Measurements from ENCODE around the gene TMOD1.
A peak's percentile ranks its signal among the peaks of the same experiment; 100 is the strongest.
"Not testable (repeated sequence)": the region's sequence is repeated elsewhere in the genome, so short reads cannot be mapped to it uniquely, and the experiment has no call there.

TMOD1 gene

DNA sequence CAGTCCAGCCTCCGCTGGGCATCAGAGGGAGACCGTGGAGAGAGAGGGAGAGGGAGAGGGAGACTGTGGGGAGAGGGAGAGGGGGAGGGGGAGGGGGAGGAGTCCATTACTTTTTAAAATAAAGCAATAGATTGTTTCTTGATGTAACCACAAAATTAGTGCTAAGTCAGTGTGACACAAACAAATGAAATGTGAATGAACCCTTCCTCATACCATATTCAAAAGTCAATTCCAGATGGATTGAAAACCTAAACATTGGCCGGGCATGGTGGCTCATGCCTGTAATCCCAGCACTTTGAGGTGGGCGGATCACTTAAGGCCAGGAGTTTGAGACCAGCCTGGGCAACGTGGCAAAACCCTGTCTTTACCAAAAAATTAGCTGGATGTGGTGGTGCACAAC lies 2.6 kb upstream of the TMOD1 start:
- not testable (repeated sequence) for DNase-seq (ENCODE audit: low spot score)

DNA sequence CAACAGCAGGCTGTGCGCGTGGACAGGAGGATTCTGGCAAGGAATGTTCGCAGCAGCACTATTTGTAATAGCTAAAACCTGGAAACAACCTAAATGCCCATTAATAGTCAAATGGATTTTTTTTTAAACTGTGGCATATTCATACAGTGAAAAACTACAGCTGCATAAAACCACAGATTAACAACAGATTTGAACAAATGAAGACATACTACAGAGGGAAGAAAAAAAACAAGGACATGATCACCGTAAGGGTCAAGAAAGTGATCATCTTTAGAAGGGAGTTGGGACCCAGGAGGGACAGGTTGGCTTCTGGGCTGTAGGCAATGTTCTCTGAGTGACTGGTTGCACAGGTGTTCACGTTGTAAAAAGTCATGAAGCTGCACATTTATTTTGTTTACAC lies 1.2 kb upstream of the TMOD1 start:
- no peak for DNase-seq (ENCODE audit: low spot score)

DNA sequence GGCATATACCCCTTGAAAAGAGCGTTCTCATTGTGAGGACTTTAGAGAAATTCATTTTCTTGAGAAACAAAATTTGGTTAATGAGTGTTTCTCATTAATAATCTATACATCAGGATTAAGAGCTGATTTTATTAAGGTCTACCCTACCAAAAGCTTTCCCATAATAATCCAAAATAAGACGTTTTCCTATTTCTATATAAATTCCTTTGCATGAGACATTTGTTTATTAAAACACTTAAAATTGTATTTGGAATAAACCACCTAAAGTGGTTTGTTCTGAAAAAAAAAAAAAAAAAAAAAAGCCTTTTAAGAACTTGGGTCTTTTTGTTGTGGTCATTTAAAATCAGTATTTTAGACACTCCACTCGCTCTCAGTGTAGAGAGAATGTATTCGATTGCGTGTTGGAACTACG lies 695 bp upstream of the TMOD1 start:
- no peak for DNase-seq (ENCODE audit: low spot score)

DNA sequence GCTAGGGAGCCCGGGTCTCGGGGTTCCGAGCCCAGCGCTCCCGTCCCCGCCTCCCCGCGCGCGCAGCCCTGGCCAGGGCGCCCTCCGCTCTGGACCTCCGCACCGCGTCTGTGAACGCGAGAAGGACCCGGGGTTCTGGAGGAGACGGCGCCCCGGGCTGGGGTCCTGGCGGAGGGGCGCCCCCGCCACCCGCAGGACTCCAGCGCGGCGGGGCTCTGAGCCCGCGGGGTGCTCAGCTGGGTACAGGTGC lies 431 bp downstream of the TMOD1 start:
- no peak for DNase-seq (ENCODE audit: low spot score)

DNA sequence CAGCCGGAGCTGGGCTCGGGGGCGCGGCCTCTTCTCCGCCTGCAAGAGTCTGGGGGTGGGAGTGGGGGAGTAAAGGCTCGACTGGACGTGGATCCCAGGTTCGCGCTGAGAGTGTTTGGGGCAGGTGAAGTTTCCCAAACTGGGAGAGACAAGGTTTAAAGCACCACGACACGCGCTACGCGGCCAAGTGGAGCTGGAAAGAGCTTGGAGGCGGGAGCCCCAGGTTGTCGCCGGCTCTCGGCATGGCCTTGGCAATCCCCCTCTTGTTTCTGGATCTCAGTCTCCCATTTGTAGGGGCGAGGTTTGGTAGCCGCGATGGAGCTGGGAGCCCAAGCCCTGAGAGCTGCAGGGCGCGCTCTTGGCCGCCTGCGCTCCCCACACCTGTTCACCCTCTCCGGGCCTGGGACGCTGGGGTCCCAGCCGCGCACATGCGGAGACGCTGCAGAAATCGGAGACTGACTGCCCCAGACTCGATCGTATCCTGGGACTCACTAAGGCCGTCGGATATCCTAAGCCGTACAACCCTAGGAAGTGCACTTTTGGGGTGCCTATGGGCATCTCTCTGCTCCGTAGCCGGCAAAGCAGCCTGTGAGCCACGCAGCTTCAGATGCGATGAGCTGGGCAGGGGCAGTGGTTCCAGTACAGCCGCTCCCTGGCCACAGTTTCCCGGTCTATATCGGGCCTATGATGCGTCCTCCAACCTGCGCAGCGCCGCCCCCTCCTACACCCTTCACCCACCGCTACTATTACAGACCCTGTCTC lies 937 bp downstream of the TMOD1 start:
- no peak for DNase-seq (ENCODE audit: low spot score)

DNA sequence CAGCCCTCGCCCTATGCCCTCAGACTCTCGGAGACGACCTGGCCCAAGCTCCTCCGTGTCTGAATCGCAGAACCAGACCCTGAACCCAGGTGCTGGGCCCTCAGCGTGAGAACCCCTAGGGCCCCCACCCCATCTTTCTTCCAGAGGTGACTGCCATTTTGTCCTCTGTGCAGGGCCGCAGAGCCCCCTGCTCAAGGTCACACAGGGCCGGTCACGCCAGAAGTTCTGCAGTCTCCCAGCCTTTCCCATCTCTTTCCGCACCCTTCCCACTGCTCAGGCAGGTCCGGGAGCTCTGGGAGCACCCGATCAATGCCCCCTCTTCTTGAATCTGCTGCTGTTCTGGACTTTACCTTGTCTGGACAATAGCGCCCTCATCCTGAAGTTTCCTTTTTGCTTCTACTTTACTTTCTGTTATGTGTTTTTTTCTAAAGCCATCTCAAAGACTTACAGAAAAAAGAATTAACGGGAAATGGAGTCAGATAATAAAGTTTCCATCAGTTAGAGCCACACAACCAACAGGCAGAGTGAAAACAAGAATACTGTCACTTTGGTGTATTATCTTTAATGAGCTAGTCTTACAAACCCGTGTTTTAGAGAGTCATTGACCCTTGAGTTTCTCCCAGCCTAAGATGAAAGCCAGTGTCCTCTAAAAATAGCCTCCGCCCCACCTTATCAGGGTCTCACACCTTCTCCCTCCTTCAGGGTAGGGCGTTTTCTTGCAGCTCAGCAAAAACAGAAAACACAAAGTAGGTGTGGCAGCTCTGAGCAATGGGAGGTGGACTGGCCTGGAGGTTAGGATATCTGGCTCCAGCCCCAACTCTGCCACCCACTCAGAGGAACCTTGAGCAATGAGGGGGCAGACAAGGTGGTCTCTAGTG lies 1.8 kb downstream of the TMOD1 start:
- DNase-seq (ENCODE audit: low spot score), result no peak

DNA sequence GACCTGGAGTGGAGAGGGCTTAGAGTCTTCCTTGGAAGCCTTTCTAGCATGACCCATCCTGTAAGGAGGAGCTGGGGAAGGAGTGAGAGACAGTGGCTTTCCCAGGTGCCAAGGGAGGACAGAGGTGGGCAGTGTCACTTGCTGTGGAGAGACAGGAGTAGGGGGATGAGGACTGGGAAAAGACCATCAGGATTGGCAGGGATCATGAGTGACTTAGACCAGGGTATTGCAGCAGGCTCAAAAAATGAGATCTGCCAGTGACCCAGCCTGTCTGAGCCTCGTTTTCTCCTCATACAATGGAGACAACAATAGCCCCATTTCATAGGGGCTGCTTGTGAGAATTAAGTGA lies 2.4 kb downstream of the TMOD1 start:
- DNase-seq (ENCODE audit: low spot score), result no peak

DNA sequence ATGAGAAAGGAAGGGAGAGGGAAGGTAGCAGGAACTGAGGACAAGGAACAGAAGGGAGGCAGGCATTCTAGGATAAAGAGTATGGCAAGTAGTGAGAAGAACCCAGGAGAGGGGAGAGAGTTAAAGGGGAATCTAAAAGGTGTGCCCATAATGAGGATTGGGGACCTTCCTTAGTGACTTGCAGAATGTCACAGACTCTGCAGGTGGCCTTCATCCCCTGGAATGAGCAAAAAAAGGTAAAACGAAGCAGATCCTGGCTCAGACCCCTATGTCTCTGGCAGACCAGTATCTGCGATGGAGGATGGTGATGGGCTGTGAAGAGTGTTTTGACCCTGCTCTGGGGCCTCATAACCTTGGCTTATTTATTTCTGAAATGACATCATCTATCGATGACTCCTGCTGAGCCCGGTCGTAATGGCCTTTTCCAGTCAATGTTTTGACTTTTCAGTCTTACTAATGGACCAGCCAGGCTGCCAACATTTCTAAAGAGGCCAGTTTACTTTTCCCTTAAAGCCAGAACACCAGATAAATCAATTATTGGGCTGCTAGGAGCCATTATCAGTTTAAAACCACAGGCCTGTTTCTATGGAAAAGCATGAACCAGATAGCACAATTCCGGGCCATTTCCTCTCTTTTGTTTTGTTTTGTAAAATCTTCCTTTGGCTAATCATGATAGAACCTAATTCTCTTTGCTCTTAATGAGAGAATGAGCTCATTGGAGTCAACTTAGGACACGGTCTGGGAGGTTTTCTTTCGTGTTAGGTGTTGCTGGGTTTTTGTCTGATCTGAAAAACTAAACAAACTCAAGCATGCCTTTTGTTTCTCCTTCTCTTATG lies 3.1 kb downstream of the TMOD1 start:
- no peak for DNase-seq (ENCODE audit: low spot score)

DNA sequence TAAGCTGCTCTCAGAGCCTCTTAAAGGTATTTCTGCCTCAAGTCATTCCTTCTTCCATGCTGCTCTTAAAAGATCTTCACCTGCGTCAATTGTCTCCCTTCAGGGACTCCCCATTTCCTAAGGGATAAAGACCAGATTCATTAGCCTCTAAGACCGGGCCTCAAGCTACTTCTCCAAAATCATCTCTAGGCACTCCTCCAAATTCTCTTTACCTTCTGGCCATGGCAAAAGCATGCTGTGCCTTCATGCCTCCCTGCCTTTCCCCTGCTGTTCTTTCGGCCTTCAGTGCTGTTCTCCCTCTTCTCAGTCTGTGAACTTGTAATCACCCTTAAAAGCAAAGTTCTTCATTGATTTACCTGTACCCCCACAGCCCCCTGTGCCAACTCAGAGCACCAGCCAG lies 4.4 kb downstream of the TMOD1 start:
- DNase-seq (ENCODE audit: low spot score), result no peak

DNA sequence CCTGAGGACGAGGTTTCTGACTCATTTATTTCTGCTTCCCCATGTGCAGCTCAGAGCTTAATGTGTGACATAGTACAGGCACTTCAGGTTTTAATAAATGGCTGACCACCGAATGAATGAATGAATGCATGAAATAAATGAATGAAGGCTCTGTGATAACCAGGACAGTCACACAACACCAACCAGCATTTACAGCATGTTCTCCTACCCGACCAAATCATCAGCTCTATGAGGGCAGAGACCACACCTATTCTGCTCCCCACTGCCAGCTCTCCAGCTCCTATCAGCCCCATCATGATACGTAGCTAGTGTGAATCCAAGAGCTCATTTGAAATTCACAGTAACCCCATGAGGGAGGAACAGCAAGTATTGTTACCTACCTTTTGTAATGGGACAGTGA lies 4.8 kb downstream of the TMOD1 start:
- no peak for DNase-seq (ENCODE audit: low spot score)

DNA sequence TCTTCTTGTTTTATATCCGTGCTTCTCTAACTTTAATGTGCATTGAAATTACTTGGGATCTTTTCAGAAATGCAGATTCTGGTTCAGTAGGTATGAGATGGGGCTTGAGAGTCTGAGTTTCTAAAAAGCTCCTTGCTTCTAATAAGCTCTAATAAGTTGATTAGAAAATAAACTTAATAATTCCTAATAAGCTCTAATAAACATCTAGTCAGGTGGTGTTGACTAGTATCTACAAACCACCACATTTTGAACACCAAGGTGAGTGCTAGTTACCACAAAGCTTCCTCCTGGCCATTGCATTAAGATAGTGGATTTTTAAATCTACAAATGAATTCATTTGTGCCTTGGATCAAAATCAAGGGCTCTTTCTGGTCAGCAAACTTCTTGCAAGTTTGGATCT lies 5.3 kb downstream of the TMOD1 start:
- no peak for DNase-seq (ENCODE audit: low spot score)

DNA sequence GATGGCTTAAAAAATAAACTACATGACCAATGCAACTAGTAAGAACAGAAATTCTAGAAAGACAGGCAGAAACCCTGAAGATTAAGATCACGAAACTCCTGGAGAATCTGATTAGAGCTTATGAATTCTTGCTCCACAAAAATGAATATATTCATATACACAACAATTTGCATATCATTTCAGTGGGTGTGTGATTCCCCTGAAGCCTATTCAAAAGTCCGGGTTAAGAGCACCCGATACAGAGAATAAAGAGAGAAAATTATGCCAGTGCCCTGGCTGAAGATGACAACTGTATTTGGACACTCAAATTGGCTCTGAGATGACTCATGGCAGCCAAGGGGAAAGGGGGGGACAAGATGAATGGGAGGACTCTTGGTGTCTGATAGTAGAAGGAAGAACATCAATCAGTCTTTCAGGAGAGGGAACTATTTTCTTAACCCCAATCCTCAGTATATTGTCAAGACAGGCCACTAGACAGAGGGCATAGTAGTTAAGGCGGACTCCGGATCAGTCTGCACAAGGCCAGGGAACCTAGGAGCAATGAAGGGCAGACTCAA lies 6.0 kb downstream of the TMOD1 start:
- DNase-seq (ENCODE audit: low spot score), result no peak

DNA sequence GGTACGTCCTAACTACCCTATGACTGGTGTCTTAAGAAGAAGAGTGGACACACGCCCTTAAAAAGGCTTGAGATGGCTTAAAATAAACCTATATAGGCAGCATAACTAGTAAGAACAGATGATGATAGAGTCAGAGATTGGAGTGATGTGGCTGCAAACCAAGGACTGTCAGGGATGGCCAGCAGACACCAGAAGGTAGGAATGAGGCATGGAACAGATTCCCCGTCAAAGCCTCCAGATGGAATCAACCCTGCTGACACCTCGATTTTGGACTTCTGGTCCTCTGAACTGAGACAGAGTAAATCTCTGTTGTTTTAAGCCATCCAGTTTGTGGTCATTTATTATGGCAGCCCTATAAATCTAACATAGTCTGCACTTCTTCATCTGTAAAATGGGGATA lies 7.4 kb downstream of the TMOD1 start:
- no peak for DNase-seq (ENCODE audit: low spot score)

DNA sequence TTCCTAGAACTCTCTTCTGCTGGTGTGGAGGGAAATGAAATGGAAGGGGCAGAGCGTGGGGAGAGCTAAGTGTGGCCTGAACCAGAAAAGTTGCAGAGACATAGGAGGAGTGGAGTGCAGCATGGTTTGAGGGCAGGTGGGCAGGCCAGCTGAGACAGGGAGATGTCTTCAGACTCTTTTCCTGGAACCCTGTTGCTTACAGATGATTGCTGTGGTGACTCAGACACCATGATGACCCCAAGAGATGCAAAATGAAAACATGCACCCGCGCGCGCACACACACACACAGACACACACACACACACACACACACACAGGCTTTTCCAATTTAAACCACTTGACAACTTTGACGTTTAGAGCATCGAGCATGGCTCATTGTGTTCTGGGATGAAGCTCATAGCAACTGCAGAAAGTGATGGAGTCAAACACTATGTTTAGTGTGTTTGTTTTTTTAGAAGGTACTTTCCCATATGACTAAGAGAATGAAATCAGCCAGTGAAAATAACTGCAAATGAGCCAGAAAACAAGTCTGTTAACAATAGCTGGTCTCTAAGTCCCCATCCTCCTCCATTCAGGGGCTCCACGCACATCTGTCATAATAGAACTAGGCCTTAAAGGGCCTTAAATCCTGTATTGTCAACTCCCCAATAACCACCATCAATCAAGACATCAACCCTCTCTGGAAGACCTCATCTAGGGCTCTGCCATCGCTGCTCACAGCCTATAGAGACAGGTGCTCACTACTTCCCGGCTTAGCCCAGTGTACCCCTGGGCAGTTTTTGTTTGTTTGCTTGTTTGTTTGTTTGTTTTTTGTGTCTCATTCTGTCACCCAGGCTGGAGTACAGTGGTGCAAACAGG lies 9.6 kb downstream of the TMOD1 start:
- no peak for DNase-seq (ENCODE audit: low spot score)

DNA sequence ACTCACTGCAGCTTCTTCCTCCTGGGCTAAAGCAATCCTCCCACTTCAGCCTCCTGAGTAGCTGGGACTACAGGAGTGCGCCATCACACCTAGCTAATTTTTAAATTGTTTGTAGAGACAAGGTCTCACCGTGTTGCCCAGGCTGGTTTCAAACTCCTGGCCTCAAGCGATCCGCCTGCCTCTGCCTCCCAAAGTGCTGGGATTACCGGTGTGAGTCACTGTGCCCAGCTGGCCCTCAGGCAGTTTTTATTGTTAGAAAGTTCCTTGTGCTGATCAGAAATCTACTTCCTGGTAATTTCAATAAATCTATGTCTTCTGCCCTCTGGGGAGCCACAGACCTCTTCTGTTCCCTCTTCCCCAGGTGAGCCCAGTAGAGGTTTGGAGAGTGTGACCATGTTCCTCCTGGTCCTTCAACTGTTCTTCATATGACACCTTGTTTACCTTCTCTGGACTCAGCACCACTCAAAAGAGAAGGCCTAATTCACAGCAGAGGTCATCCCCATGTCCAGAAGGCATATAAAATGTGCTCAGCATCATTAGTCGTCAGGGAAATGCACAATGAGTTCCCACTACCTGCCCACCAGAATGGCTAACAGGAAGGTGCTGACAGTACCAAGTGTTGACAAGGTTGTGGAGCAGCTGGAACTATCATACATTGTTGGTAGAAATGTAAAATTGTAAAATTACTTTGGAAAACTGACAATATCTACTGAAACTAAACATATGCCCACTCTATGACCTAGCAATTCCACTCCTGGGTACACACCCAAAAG lies 10.4 kb downstream of the TMOD1 start:
- peak; percentile 10 for DNase-seq (ENCODE audit: low spot score)

DNA sequence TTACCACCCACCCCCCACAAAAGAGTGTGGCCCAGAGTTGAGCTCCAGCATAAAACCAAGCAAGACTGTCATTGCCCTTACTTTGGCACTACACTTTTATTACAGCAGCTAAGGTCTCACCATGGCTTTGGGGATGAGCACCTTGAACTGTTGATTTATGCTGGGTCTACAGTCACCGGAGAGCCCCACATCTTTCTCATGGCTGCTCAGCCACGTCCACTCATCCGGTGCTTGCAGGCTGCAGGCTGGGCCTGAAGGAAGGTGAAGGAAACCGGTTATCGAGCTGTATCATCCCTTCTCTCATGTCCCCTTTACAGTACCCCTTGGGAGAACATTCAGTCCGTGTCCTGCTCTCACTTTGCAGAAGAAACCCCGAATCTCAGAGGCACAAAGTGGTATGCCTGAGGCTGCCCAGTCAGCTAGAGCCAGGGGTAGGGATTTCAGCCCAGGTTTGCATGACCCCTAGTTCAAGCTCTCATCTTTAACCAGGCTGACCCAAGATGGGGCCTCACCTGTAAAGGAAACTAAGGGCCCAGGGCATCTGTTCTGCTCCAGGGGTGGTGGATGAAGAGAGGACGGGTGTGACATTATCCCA lies 11.6 kb downstream of the TMOD1 start:
- DNase-seq (ENCODE audit: low spot score), result no peak

DNA sequence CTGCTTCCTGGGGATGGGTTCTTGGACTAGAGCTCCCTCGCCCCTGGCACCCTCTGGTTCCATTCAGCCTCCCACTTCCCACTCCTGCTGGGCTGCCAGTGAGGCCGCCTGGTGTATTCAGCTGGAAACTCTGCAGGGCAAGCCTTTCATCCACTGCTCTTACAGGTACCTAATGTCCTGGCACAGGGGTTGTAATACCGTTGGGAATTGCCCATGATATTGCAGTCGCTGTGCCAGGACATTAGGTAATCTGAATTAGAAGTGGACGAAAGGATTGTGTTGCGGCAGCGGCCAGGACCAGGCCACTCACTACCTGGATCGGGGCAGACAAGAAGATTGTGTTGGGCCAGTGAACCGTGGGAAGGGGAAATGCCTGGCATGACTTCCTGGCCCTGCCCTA lies 13.1 kb downstream of the TMOD1 start:
- no peak for DNase-seq (ENCODE audit: low spot score)

DNA sequence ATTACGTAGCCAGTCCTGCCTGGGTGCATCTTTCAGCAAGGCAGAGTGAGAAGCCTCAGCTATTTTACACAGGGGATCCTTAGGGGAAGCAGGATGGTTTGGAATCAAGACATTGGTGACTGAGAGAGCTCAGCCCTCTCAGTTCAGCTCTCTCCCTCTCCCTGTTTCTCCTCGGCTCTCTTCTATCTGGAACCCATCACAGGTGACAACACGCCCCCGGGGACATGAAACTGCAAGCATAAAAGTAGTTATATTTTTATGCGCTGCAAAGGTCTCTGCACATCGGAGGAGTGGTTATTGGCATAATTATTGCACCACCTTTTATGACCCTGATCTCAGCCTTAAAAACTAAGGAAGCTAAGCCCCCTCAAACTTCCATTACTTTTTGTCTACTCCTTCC lies 14.2 kb downstream of the TMOD1 start:
- DNase-seq (ENCODE audit: low spot score), result no peak

DNA sequence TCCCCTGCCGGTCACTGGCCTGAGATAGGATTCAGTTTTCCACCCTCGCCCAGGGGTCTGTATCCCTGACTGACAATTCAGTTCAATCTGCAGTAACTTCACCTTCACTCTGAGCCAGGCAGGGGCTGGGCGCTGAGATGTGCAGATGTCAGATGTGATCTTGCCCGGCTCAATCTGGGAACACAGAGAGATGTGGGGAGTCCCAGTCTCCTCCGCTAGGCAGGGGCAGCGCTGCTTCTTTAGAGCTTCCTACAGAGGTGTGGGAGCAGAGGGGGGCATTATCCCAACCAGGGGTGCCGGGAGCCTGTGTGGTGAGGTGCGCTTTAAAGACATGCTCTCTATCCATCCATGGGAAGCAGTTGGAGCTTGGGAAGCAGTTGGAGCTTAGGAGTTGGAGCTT lies 14.6 kb downstream of the TMOD1 start:
- no peak for DNase-seq (ENCODE audit: low spot score)

DNA sequence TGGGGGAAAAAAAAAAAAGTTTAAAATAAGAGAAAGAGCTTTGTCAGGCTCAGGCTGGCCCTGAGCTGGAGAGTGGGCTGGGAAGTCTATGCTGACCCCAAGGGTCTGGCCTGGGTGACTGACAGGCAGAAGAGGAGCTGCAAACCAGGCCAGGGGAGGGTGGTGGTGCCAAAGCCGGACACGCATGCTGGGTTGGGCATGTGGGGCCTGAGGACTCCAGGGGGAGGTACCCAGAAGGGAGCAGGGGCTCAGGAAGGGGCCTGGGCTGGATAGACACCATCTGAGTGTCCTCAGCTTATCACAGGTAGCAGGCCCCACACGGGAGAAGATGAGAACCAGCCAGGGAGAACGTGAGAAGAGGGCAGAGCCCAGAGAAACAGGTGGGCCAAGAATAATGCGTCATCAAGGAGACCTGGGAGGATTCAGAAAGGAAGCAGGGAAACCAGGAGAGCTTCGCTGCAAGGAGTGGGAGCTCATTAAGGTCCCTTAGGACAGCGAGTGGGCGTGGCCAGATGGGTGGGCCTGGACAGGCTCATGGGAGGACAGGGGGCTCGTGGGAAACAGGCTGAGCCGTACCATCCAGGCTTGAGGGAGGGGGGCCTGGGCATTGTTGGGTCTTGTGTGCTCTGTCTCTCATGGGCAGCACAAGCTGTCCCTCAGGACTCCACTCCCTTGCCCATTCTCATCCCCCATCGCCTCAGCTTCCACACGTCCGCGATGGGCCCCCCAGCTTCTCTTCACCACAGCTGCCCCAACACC lies 16.0 kb downstream of the TMOD1 start:
- no peak for DNase-seq (ENCODE audit: low spot score)
